ENCODE data around the gene TAPT1. TPM values are rescaled to one million over a fixed set of nuclear protein-coding genes. Genes with fewer than 3 reads are reported as not detected.

The TAPT1 gene
- total RNA-seq, 1 donor from 2014 or later = 25.3 TPM

DNA sequence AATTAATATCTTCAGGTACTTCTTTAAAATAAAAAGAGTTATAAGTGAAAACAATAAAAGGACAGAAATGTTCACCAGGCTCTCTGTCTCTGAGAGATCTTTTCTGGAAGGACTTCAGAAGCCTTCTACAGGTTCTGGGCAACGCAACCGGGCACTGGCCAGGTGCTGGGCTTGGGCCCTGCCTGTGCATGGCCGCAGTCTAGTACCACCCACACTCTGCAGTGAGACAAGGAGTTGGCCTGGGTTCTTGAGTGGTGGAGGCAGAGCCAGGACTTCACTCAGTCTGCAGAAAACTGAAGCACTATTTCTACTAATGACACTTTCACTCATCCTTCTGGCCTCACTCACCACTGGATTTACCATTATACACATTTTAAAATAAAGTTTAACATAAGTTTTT lies 21.8 kb downstream of the TAPT1 start:
- TF ChIP-seq EZH2 (IDR thresholded peaks at IDR 0.05; ENCODE audit: insufficient read depth, low read length) = no peak
- TF ChIP-seq CTCF (IDR thresholded peaks at IDR 0.05; ENCODE audit: insufficient read depth, low read depth, low read length) = no peak
- peaks cover 2% of the 10 kb centered on the region for H3K36me3 Mint-ChIP-seq (ENCODE audit: low read depth, unreplicated experiment)
- DNase-seq (ENCODE audit: low read depth) = no peak
- FAIRE-seq = no peak
- Histone ChIP-seq H3K9me3 (ENCODE audit: insufficient read depth, low read depth, low read length) (no peaks in the 10 kb centered on the region), H3K4me3 (ENCODE audit: insufficient read depth, low read depth, low read length) (no peak overlapping the region), H3K27me3 (ENCODE audit: insufficient read depth, low read length) (no peaks in the 10 kb centered on the region), H3K4me1 (ENCODE audit: insufficient read depth, low read length) (no peaks in the 10 kb centered on the region), H3K79me2 (ENCODE audit: insufficient read depth, low read length) (no peaks in the 10 kb centered on the region), H4K20me1 (ENCODE audit: insufficient read depth, low read length) (peaks cover 13% of the 10 kb centered on the region), H3K36me3 (ENCODE audit: insufficient read depth, low read length) (no peaks in the 10 kb centered on the region), H2AFZ (ENCODE audit: low read depth, low read length) (no peak overlapping the region), H3K9ac (ENCODE audit: low read length) (no peak overlapping the region), H3K4me2 (ENCODE audit: low read length) (no peak overlapping the region), H3K27ac (ENCODE audit: low read depth, low read length) (no peak overlapping the region)
- no peak overlapping the region for H3K27ac Mint-ChIP-seq (ENCODE audit: unreplicated experiment)
- H3K27me3 Mint-ChIP-seq (ENCODE audit: low read depth, unreplicated experiment) = no peaks in the 10 kb centered on the region
- no peak overlapping the region for H3K4me3 Mint-ChIP-seq (ENCODE audit: unreplicated experiment)
- no peaks in the 10 kb centered on the region for H3K9me3 Mint-ChIP-seq (ENCODE audit: unreplicated experiment)
- peaks cover 14% of the 10 kb centered on the region for H3K4me1 Mint-ChIP-seq (ENCODE audit: low read depth, unreplicated experiment)

- Histone ChIP-seq H3K79me2 (ENCODE audit: insufficient read depth, low read length) (no peaks in the 10 kb centered on the region), H3K4me2 (ENCODE audit: low read length) (no peak overlapping the region), H3K4me3 (ENCODE audit: insufficient read depth, low read depth, low read length) (no peak overlapping the region), H3K9ac (ENCODE audit: low read length) (no peak overlapping the region), H3K27ac (ENCODE audit: low read depth, low read length) (no peak overlapping the region), H2AFZ (ENCODE audit: low read depth, low read length) (no peak overlapping the region), H3K9me3 (ENCODE audit: insufficient read depth, low read depth, low read length) (no peaks in the 10 kb centered on the region), H4K20me1 (ENCODE audit: insufficient read depth, low read length) (peaks cover 13% of the 10 kb centered on the region), H3K36me3 (ENCODE audit: insufficient read depth, low read length) (no peaks in the 10 kb centered on the region), H3K4me1 (ENCODE audit: insufficient read depth, low read length) (no peaks in the 10 kb centered on the region), H3K27me3 (ENCODE audit: insufficient read depth, low read length) (no peaks in the 10 kb centered on the region)
- FAIRE-seq (no peak), DNase-seq (ENCODE audit: low read depth) (no peak)
- H3K27ac Mint-ChIP-seq (ENCODE audit: unreplicated experiment) = no peak overlapping the region
- peaks cover 2% of the 10 kb centered on the region for H3K36me3 Mint-ChIP-seq (ENCODE audit: low read depth, unreplicated experiment)
- no peak for TF ChIP-seq CTCF (IDR thresholded peaks at IDR 0.05; ENCODE audit: insufficient read depth, low read depth, low read length)
- TF ChIP-seq EZH2 (IDR thresholded peaks at IDR 0.05; ENCODE audit: insufficient read depth, low read length) = no peak
- no peak overlapping the region for H3K4me3 Mint-ChIP-seq (ENCODE audit: unreplicated experiment)
- no peaks in the 10 kb centered on the region for H3K9me3 Mint-ChIP-seq (ENCODE audit: unreplicated experiment)
- H3K27me3 Mint-ChIP-seq (ENCODE audit: low read depth, unreplicated experiment) = no peaks in the 10 kb centered on the region
- H3K4me1 Mint-ChIP-seq (ENCODE audit: low read depth, unreplicated experiment) = peaks cover 14% of the 10 kb centered on the region
These were observed 23.2 kb downstream of the TAPT1 start for GRCh38 chr4:16203083-16203482.

- Histone ChIP-seq H2AFZ (ENCODE audit: low read depth, low read length) (no peak overlapping the region), H3K9ac (ENCODE audit: low read length) (no peak overlapping the region), H3K9me3 (ENCODE audit: insufficient read depth, low read depth, low read length) (no peaks in the 10 kb centered on the region), H3K4me1 (ENCODE audit: insufficient read depth, low read length) (no peaks in the 10 kb centered on the region), H3K27ac (ENCODE audit: low read depth, low read length) (no peak overlapping the region), H4K20me1 (ENCODE audit: insufficient read depth, low read length) (peaks cover 13% of the 10 kb centered on the region), H3K36me3 (ENCODE audit: insufficient read depth, low read length) (no peaks in the 10 kb centered on the region), H3K79me2 (ENCODE audit: insufficient read depth, low read length) (no peaks in the 10 kb centered on the region), H3K4me2 (ENCODE audit: low read length) (no peak overlapping the region), H3K27me3 (ENCODE audit: insufficient read depth, low read length) (no peaks in the 10 kb centered on the region), H3K4me3 (ENCODE audit: insufficient read depth, low read depth, low read length) (no peak overlapping the region)
- H3K9me3 Mint-ChIP-seq (ENCODE audit: unreplicated experiment) = no peaks in the 10 kb centered on the region
- no peak overlapping the region for H3K27ac Mint-ChIP-seq (ENCODE audit: unreplicated experiment)
- TF ChIP-seq CTCF (IDR thresholded peaks at IDR 0.05; ENCODE audit: insufficient read depth, low read depth, low read length) (no peak), EZH2 (IDR thresholded peaks at IDR 0.05; ENCODE audit: insufficient read depth, low read length) (no peak)
- no peak for FAIRE-seq
- H3K27me3 Mint-ChIP-seq (ENCODE audit: low read depth, unreplicated experiment) = no peaks in the 10 kb centered on the region
- peaks cover 16% of the 10 kb centered on the region for H3K4me1 Mint-ChIP-seq (ENCODE audit: low read depth, unreplicated experiment)
- DNase-seq (ENCODE audit: low read depth) = no peak
- H3K4me3 Mint-ChIP-seq (ENCODE audit: unreplicated experiment) = no peak overlapping the region
- peaks cover 2% of the 10 kb centered on the region for H3K36me3 Mint-ChIP-seq (ENCODE audit: low read depth, unreplicated experiment)
These were observed 23.7 kb downstream of the TAPT1 start for GRCh38 chr4:16202598-16202997.
